HEK293T (cell line): Measurements from ENCODE around the gene HSPA12A.

ENCODE experiments used
- NFRKB ChIP-seq: fragments of 450-650 bp; IDR thresholded peaks from 2 replicates; pipeline ENCODE4 v1.6.1; 2016; ENCODE audit warnings: mild to moderate bottlenecking, moderate library complexity
- SP1 ChIP-seq: fragments of 450-650 bp; IDR thresholded peaks from 2 replicates; pipeline ENCODE4 v1.6.1; 2017
- SUZ12 ChIP-seq: fragments of 450-650 bp; IDR thresholded peaks from 2 replicates; pipeline ENCODE4 v1.6.1; 2016; ENCODE audit warnings: mild to moderate bottlenecking
- ZNF384 ChIP-seq: fragments of 450-650 bp; IDR thresholded peaks from 2 replicates; pipeline ENCODE4 v1.6.1; 2016

DNA sequence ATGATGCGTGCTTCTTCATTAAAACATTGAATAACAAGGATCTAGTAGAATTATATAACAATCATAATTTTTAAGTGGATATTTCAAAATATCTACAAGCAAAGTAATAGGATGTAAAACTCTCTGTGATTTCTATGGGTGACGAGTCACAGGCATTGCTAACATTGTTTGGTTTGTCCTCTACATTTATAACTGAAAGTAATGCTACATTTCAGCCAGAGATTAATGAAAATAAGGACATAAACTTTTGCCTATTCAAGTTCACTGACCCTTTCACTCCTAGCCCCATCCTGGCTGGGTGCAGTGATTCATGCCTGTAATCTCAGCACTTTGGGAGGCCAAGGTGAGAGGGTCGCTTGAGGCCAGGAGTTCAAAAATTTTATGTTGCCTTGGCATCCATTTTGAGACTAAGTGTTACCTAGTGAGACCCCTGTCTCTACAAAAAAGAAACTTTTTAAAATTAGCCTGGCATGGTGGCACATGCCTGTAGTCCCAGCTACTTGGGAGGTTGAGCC lies 38.4 kb upstream of the HSPA12A start:
- TF ChIP-seq SUZ12, result no peak
- TF ChIP-seq NFRKB, result no peak
- TF ChIP-seq ZNF384, result no peak
- TF ChIP-seq SP1, result no peak
